ENCODE data around the gene SMYD3.

DNA sequence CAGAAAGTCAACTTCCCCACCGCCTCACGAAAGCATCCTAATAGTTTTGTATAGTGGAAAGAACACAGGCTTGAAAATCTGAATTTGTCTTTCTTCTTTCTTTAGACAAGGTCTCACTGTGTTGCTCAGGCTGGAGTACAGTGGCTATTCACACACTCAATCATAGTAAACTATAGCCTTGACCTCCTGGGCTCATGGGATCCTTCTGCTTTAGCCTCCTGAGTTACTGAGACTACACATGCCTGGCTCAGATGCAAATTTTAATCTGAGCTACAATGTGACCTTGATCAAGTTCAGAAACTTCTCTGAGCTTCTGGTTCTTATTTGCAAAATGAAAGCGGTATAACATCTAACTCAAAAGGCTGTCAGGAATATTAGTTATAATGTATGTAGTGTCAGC, 362.1 kb downstream of the SMYD3 start:
- TF ChIP-seq LEF1 (IDR thresholded peaks at IDR 0.05; ENCODE audit: borderline replicate concordance) (no peak), FOXK2 (IDR thresholded peaks at IDR 0.05) (no peak), ELF4 (IDR thresholded peaks at IDR 0.05) (no peak), SUZ12 (IDR thresholded peaks at IDR 0.05) (no peak), HDGF (IDR thresholded peaks at IDR 0.05; ENCODE audit: borderline replicate concordance) (no peak), NFRKB (IDR thresholded peaks at IDR 0.05) (no peak), FOXA1 (IDR thresholded peaks at IDR 0.05) (no peak)

Measured in HEK293T (cell line).